AML-193 (cell line): ENCODE results near the gene TRAF3IP1.
"Not testable (repeated sequence)": the region's sequence is repeated elsewhere in the genome, so short reads cannot be mapped to it uniquely, and the experiment has no call there.

Experiments used
- DNase-seq, 2 experiments: peaks; one replicate each; lab custom pipeline; 2025; lab: John Stamatoyannopoulos, UW

Gene TRAF3IP1

GRCh38 chr2:238308177-238308576, 12.1 kb upstream of the TRAF3IP1 start:
- no peak for DNase-seq

GRCh38 chr2:238310721-238311120, 9.6 kb upstream of the TRAF3IP1 start:
- not testable (repeated sequence) for DNase-seq

GRCh38 chr2:238313289-238313990, 6.9 kb upstream of the TRAF3IP1 start:
- DNase-seq, result no peak

GRCh38 chr2:238313991-238314350, 6.3 kb upstream of the TRAF3IP1 start:
- DNase-seq, result no peak

DNA sequence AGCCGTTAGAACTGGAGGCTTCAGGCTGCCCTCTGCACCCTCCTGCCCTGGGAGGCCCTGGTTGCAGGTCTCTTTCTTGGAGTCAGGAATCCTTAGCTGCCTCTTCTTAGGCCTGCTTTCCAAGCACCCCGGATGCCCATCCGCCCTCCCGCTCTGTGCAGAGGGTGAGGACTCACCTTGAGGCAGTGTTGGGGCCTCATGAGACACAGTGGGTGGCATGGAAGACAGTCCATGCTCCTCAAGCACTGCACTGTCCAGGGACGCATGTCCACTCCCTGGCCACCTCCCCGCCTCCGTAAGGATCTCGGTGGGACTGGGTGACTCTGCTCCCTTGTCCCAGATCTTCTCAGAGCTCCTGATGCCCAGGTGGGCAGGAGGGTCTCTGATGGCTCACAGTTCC, 5.7 kb upstream of the TRAF3IP1 start:
- DNase-seq, result no peak

GRCh38 chr2:238315031-238315595, 5.2 kb upstream of the TRAF3IP1 start:
- DNase-seq, result no peak

DNA sequence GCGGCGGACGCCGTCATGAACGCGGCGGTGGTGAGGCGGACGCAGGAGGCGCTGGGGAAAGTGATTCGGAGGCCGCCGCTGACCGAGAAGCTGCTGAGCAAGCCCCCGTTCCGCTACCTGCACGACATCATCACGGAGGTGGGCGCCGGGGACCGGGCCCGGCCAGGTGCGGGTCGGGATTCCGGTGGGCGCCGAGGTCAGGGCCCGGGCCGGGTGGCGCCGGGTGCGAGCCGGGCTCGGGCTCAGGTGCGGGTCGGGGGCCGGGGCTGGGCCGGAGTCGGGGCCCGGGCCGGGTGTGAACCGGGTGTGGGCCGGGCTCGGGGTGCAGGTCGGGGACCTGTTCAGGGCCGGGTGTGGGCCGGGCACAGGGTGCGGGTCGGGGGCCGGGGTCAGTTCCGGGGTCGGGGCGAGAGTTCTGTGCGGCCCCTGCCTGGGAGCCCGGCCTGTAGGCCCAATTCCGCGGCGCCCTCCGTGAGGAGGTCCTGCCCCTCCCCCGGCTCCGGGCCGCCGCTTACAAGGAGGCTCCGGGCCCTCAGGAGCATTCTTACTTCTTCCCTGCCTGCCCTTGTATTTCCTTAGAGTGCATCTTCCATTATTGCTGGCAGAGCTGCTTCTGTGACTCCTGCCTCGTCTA, 447 bp downstream of the TRAF3IP1 start:
- DNase-seq, result no peak

DNA sequence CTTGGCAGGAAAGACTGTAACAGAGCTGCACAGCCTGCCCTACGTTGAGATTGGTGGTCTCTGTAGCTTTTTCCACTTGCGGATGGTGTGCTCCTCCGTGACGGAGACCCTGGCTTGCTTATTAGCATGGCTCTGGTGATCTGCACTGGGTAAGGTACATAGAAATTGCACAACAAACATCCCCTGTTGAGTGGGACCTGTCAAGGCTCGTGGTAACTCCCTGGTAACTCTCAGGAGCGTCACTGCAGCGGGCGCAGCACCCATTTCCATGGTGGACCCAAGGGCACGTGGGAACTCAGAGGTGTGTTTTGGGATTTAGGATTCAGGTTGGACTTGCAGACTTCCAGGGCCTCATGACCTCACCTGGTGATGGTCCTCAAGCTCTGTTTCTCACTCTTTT, 1.1 kb downstream of the TRAF3IP1 start:
- DNase-seq, result no peak

DNA sequence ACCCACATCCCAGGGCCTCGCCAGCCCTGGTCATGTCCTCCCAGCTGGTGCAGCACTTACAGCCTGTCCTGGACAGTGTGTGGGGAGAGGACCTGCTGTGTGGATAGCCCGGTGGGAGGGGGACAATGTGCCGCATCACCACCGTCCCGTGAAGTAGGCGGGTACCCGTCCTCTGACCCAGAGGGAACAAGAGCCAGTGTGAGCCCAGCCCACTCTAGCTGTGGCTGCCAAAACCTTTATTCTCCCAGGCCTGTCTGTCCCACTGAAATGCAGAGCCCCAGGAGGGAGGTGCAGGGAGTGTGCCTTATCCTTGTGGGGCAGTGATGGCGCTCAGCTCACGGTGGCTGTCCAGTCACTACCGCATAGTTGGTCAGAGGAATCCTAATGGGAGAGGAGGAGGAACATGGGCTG, 1.7 kb downstream of the TRAF3IP1 start:
- no peak for DNase-seq

- not testable (repeated sequence) for DNase-seq
These were observed 3.9 kb downstream of the TRAF3IP1 start for GRCh38 chr2:238324248-238324647.

DNA sequence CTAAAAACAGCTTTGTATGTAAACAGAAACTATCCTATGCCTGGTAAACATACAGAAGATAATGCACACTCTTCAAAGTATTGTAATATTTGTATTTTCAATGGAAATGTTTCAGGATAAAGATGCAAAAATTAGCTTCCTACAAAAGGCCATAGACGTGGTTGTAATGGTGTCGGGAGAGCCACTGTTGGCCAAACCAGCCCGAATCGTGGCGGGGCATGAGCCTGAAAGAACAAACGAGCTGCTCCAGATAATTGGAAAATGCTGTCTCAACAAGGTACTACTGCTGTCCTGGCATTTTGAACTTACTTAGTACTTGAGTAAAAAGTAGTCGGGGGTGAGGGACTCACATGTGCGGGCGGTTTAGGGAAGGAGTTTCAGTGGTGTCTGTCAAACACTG, 5.4 kb downstream of the TRAF3IP1 start:
- DNase-seq, result no peak

DNA sequence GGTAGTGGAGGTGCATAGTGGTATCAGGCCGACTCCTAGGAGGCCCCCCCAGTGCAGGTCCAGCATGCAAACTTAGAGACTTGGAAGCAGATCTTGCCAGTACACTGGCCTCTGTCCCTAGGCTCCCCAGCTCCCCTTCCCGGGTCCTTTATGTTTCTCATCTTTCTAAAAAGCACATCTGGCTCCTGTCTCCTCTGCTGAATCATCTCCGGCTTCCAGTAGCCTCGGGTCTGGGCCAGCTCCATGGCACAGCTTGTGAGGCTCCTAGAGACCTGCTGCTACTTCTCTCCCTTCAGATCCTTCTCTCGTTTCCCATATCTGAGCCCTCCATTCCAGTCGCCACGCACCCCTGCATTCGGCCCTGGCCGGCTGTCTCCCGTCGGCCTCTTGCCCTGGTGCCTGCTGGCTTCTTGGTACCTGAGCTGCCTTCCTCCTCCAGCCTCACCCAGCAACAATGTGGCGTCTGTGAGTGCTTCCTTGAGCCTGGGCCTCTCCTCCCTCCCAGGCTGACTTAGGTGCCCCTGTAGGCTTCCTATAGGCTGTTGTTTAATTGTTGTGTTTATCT, 6.6 kb downstream of the TRAF3IP1 start:
- DNase-seq, result no peak

GRCh38 chr2:238327751-238328150, 7.4 kb downstream of the TRAF3IP1 start:
- no peak for DNase-seq

GRCh38 chr2:238330391-238330790, 10.1 kb downstream of the TRAF3IP1 start:
- no peak for DNase-seq

- no peak for DNase-seq
These were observed 11.6 kb downstream of the TRAF3IP1 start for GRCh38 chr2:238331916-238332315.

GRCh38 chr2:238334885-238335284, 14.6 kb downstream of the TRAF3IP1 start:
- no peak for DNase-seq

DNA sequence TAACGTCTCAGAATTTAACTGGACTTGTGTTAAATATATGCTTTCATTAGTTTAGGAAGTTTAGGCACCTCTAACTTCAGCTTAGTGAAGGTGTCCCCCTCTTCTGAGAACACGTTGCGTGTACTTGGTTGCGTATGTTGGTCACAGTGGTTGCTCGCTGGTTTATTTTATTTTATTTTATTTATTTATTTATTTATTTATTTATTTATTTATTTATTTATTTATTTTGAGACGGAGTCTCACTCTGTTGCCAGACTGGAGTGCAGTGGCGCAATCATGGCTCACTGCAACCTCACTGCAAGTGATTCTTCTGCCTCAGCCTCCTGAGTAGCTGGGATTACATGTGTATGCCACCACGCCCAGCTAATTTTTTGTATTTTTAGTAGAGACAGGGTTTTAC, 15.3 kb downstream of the TRAF3IP1 start:
- DNase-seq, result not testable (repeated sequence)

GRCh38 chr2:238336151-238336550, 15.8 kb downstream of the TRAF3IP1 start:
- no peak for DNase-seq

DNA sequence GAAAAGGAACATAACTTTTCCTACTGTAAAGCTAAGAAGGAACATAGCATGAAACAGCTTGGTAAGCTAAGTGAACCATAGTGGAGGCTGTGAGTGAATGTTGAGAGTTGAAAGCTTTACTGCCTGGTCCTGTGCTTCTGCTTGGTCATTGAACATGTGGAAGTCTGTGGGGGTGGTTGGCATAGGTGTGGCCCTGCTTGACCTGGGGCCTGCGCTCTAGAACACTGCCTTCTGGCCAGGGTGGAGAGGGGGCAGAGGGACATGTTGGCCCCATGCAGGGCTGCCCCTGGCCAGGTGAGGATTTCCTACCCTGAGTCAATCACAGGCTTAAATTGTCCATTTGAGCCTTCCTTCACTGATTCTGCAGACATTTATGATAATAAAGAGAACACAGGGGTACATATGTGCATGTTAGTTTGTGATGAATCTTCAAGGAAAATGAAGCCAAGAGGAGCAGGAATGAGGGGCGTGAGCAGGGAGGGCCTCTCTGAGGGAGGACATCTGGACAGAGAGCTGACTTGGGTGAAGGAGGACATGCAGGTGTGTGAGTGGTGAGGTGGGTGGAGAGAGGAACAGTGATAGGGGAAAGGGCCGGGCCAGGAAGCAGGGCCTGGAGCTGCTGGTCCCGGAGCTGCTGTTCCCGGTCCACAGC, 16.6 kb downstream of the TRAF3IP1 start:
- no peak for DNase-seq

- DNase-seq, result no peak
These were observed 17.5 kb downstream of the TRAF3IP1 start for GRCh38 chr2:238337846-238338245.

GRCh38 chr2:238338710-238339394, 18.5 kb downstream of the TRAF3IP1 start:
- no peak for DNase-seq

- DNase-seq, result no peak
These were observed 19.1 kb downstream of the TRAF3IP1 start for GRCh38 chr2:238339395-238339780.
